Measurements from ENCODE around the gene AP1G2.

AP1G2 gene

GRCh38 chr14:23520899-23521533 lies 46.6 kb downstream of the AP1G2 start:
- no peak overlapping the region for H3K4me3 ChIP-seq (ENCODE audit: low read depth in 1 of 2, low read length in 1 of 2)
- H3K4me1 ChIP-seq (ENCODE audit: control insufficient read depth in 1 of 2, insufficient read depth in 1 of 2, low read depth in 1 of 2, low read length in 1 of 2): peaks cover 27 to 40% of the 10 kb centered on the region in 2 experiments
- TF ChIP-seq CTCF (IDR thresholded peaks at IDR 0.05): no peak

GRCh38 chr14:23518709-23519108 lies 48.9 kb downstream of the AP1G2 start:
- Histone ChIP-seq H3K36me3 (no peaks in the 10 kb centered on the region), H3K27ac (no peak overlapping the region)
- TF ChIP-seq CTCF (IDR thresholded peaks at IDR 0.05): no peak

More at GRCh38 chr14:23520899-23521533, 46.6 kb downstream of the AP1G2 start:
- Histone ChIP-seq H3K27me3 (no peaks in the 10 kb centered on the region), H3K9me3 (no peaks in the 10 kb centered on the region), H3K27ac (no peak overlapping the region), H3K36me3 (peaks cover 3% of the 10 kb centered on the region)

GRCh38 chr14:23517650-23518326 lies 49.8 kb downstream of the AP1G2 start:
- H3K27ac ChIP-seq: no peak overlapping the region
- no peaks in the 10 kb centered on the region for H3K9me3 ChIP-seq
- H3K4me3 ChIP-seq (ENCODE audit: low read depth in 1 of 2, low read length in 1 of 2): no peak overlapping the region
- TF ChIP-seq CTCF (IDR thresholded peaks at IDR 0.05): no peak
- H3K27me3 ChIP-seq: peaks cover 5% of the 10 kb centered on the region
- H3K36me3 ChIP-seq: no peaks in the 10 kb centered on the region
- H3K4me1 ChIP-seq (ENCODE audit: control insufficient read depth in 1 of 2, insufficient read depth in 1 of 2, low read depth in 1 of 2, low read length in 1 of 2): peaks cover 9 to 18% of the 10 kb centered on the region in 2 experiments

More at GRCh38 chr14:23518709-23519108, 48.9 kb downstream of the AP1G2 start:
- no peaks in the 10 kb centered on the region for H3K9me3 ChIP-seq
- H3K4me1 ChIP-seq (ENCODE audit: control insufficient read depth in 1 of 2, insufficient read depth in 1 of 2, low read depth in 1 of 2, low read length in 1 of 2): peaks cover 18 to 28% of the 10 kb centered on the region in 2 experiments
- no peaks in the 10 kb centered on the region for H3K27me3 ChIP-seq
- H3K4me3 ChIP-seq (ENCODE audit: low read depth in 1 of 2, low read length in 1 of 2): no peak overlapping the region

- H3K36me3 ChIP-seq: no peaks in the 10 kb centered on the region
- no peak overlapping the region for H3K27ac ChIP-seq
- H3K4me3 ChIP-seq (ENCODE audit: low read depth in 1 of 2, low read length in 1 of 2): no peak overlapping the region
- H3K9me3 ChIP-seq: no peaks in the 10 kb centered on the region
- TF ChIP-seq CTCF (IDR thresholded peaks at IDR 0.05): no peak
- no peaks in the 10 kb centered on the region for H3K4me1 ChIP-seq (ENCODE audit: control insufficient read depth in 1 of 2, insufficient read depth in 1 of 2, low read depth in 1 of 2, low read length in 1 of 2)
- H3K27me3 ChIP-seq: peaks cover 17% of the 10 kb centered on the region
Measured at GRCh38 chr14:23514644-23514957, 53.0 kb downstream of the AP1G2 start.

GRCh38 chr14:23513818-23514643 lies 53.6 kb downstream of the AP1G2 start:
- no peaks in the 10 kb centered on the region for H3K4me1 ChIP-seq (ENCODE audit: control insufficient read depth in 1 of 2, insufficient read depth in 1 of 2, low read depth in 1 of 2, low read length in 1 of 2)
- TF ChIP-seq CTCF (IDR thresholded peaks at IDR 0.05): no peak
- H3K36me3 ChIP-seq: no peaks in the 10 kb centered on the region

More at GRCh38 chr14:23513818-23514643, 53.6 kb downstream of the AP1G2 start:
- Histone ChIP-seq H3K9me3 (no peaks in the 10 kb centered on the region), H3K27ac (no peak overlapping the region), H3K4me3 (ENCODE audit: low read depth in 1 of 2, low read length in 1 of 2) (no peak overlapping the region), H3K27me3 (peaks cover 17% of the 10 kb centered on the region)

All from neutrophil (primary cell).